Measurements from ENCODE around the gene KCNC1.

The KCNC1 gene

GRCh38 chr11:17736930-17737817 lies 2.6 kb downstream of the KCNC1 start:
- no peak for DNase-seq (ENCODE audit: low read depth in 2 of 2)

- DNase-seq (ENCODE audit: low read depth in 2 of 2), result no peak
These were observed 3.8 kb downstream of the KCNC1 start for GRCh38 chr11:17738151-17738973.

- no peak for DNase-seq (ENCODE audit: low read depth in 2 of 2)
These were observed 5.4 kb downstream of the KCNC1 start for GRCh38 chr11:17739945-17740338.

GRCh38 chr11:17740649-17741235 lies 6.2 kb downstream of the KCNC1 start:
- DNase-seq (ENCODE audit: low read depth in 2 of 2), result no peak

GRCh38 chr11:17741487-17741886 lies 6.9 kb downstream of the KCNC1 start:
- DNase-seq (ENCODE audit: low read depth in 2 of 2), result no peak

GRCh38 chr11:17742019-17742418 lies 7.4 kb downstream of the KCNC1 start:
- DNase-seq (ENCODE audit: low read depth in 2 of 2), result no peak

GRCh38 chr11:17743026-17743807 lies 8.6 kb downstream of the KCNC1 start:
- DNase-seq (ENCODE audit: low read depth in 2 of 2), result no peak

- DNase-seq (ENCODE audit: low read depth in 2 of 2), result no peak
These were observed 9.2 kb downstream of the KCNC1 start for GRCh38 chr11:17743808-17744119.

- DNase-seq (ENCODE audit: low read depth in 2 of 2), result no peak
These were observed 9.8 kb downstream of the KCNC1 start for GRCh38 chr11:17744151-17744940.

- DNase-seq (ENCODE audit: low read depth in 2 of 2), result no peak
These were observed 10.6 kb downstream of the KCNC1 start for GRCh38 chr11:17745023-17745772.

- no peak for DNase-seq (ENCODE audit: low read depth in 2 of 2)
These were observed 11.5 kb downstream of the KCNC1 start for GRCh38 chr11:17746096-17746495.

GRCh38 chr11:17747131-17747955 lies 12.8 kb downstream of the KCNC1 start:
- DNase-seq (ENCODE audit: low read depth in 2 of 2), result no peak

GRCh38 chr11:17748044-17748443 lies 13.5 kb downstream of the KCNC1 start:
- DNase-seq (ENCODE audit: low read depth in 2 of 2), result no peak

GRCh38 chr11:17748761-17749721 lies 14.5 kb downstream of the KCNC1 start:
- DNase-seq (ENCODE audit: low read depth in 2 of 2), result no peak

GRCh38 chr11:17750013-17750800 lies 15.6 kb downstream of the KCNC1 start:
- DNase-seq (ENCODE audit: low read depth in 2 of 2), result no peak

GRCh38 chr11:17750801-17751165 lies 16.2 kb downstream of the KCNC1 start:
- no peak for DNase-seq (ENCODE audit: low read depth in 2 of 2)

- DNase-seq (ENCODE audit: low read depth in 2 of 2), result no peak
These were observed 17.0 kb downstream of the KCNC1 start for GRCh38 chr11:17751558-17751957.
